Measurements from ENCODE around the gene KCNMA1. TPM values are rescaled to one million over a fixed set of nuclear protein-coding genes. Genes with fewer than 3 reads are reported as not detected.

The KCNMA1 gene
- total RNA-seq, 1 experiment from 2014 or later: 0.45 TPM

DNA sequence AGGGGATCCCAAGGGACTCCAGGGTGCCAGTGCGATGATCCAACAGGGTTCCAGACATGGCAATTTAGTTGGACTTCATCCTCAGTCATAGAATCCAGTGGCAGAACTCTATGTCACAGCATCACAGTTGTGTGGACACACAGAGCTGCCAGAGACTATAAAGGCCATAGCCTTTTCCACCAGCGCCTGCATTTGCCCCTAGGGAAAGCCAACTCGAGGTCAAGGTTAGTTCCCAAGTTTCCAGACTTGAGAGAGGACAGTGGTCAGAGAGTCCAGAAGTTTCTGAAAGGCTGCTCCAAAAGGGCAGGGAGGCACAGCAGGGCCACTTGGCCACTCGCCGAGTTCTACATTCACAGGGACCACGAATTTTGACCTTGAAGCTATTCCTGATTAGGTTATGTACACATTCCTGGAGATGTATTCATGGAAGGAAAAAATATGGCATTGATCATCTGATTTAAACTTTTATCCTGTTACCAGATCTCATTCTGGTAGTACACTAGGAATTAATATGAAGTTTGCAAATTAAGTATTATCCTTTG lies 170.1 kb downstream of the KCNMA1 start:
- DNase-seq: no peak
- Mint-ChIP-seq H3K36me3 (ENCODE audit: insufficient read depth, unreplicated experiment) (no peaks in the 10 kb centered on the region), H3K4me1 (ENCODE audit: low read depth, unreplicated experiment) (no peaks in the 10 kb centered on the region), H3K27ac (ENCODE audit: unreplicated experiment) (no peak overlapping the region), H3K9me3 (ENCODE audit: low read depth, unreplicated experiment) (no peaks in the 10 kb centered on the region), H3K4me3 (ENCODE audit: low read depth, unreplicated experiment) (no peak overlapping the region), H3K27me3 (ENCODE audit: unreplicated experiment) (peaks cover 35% of the 10 kb centered on the region)
- TF ChIP-seq, protein P1, sequence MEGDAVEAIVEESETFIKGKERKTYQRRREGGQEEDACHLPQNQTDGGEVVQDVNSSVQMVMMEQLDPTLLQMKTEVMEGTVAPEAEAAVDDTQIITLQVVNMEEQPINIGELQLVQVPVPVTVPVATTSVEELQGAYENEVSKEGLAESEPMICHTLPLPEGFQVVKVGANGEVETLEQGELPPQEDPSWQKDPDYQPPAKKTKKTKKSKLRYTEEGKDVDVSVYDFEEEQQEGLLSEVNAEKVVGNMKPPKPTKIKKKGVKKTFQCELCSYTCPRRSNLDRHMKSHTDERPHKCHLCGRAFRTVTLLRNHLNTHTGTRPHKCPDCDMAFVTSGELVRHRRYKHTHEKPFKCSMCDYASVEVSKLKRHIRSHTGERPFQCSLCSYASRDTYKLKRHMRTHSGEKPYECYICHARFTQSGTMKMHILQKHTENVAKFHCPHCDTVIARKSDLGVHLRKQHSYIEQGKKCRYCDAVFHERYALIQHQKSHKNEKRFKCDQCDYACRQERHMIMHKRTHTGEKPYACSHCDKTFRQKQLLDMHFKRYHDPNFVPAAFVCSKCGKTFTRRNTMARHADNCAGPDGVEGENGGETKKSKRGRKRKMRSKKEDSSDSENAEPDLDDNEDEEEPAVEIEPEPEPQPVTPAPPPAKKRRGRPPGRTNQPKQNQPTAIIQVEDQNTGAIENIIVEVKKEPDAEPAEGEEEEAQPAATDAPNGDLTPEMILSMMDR (IDR thresholded peaks at IDR 0.05; ENCODE audit: unreplicated experiment): no peak
- intact Hi-C loops (cut with micrococcal nuclease; ENCODE audit: unreplicated experiment): no loop called here
- CTCF ChIA-PET: interaction anchor here (0.6 kb wide), 1 partner anchor 18 kb away, joined by 3 read pairs; no protein-coding TSS in a partner anchor
- no TSS peak for BruUV-seq (replicated peaks)

DNA sequence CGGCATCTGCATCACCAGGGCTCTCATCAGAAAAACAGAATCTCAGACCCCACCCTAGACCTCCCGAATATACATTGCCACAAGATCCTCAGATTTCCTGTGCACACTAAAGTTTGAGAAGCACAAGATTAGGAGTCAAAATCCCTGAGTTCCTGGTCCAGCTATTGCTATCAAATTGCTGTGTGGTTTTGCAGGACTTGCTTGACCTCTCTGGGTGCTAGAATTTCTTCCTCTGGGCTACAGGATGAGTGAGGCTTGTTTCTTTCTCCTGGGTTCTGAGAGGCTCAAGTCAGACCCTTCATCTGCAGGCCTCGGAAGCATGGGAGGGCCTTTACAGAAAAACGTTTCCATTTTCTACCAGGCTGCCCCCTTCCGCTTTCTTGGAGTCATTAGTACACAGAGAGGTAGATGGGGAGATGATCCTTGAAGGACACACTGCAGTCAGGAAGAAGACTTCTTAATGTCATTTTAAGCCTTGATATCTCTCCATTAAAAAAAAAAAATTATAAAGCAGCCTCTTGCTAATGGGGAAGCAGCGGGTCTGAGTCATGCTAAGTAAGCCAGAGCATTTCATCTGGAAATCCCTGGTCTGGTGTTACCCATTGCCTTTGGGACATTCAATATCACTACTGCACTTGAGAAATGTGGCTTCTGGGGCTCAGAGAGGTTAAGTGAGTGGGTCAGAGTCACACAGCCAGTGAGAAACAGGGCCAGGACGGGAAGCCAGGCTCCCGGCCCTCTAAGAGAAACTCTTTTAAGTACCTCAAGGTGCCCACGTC lies 173.5 kb downstream of the KCNMA1 start:
- H3K36me3 Mint-ChIP-seq (ENCODE audit: insufficient read depth, unreplicated experiment): no peaks in the 10 kb centered on the region
- H3K27ac Mint-ChIP-seq (ENCODE audit: unreplicated experiment): no peak overlapping the region
- intact Hi-C loops (cut with micrococcal nuclease; ENCODE audit: unreplicated experiment): no loop called here
- no TSS peak for BruUV-seq (replicated peaks)
- peaks cover 64% of the 10 kb centered on the region for H3K27me3 Mint-ChIP-seq (ENCODE audit: unreplicated experiment)
- TF ChIP-seq, protein P1 (IDR thresholded peaks at IDR 0.05; ENCODE audit: unreplicated experiment): no peak
- CTCF ChIA-PET: interaction anchor here (0.8 kb wide), 1 partner anchor 35 kb away, joined by 3 read pairs; no protein-coding TSS in a partner anchor
- no peak for DNase-seq
- H3K4me3 Mint-ChIP-seq (ENCODE audit: low read depth, unreplicated experiment): no peak overlapping the region
- H3K9me3 Mint-ChIP-seq (ENCODE audit: low read depth, unreplicated experiment): no peaks in the 10 kb centered on the region
- H3K4me1 Mint-ChIP-seq (ENCODE audit: low read depth, unreplicated experiment): no peaks in the 10 kb centered on the region

DNA sequence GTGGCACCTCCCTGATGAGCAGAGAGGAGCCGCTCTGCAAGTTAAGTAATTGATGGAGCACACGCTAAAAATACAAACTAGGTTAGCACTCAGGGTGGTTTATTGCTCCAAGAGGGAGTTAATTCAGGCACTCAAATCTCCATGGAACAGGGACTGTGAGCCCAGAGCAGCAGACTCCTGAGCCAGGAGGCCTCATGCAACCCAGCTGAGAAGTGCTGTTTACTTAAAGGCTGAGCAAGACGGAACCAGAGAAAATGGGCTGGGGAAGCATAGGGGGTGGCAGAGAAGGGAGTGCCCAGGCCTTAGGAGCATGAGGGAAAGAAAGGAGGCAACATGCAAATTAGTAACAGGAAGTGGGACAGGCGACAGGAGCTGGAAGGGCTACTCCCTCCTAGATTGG lies 174.1 kb downstream of the KCNMA1 start:
- TF ChIP-seq, protein P1 (IDR thresholded peaks at IDR 0.05; ENCODE audit: unreplicated experiment): no peak
- DNase-seq: no peak
- H3K27ac Mint-ChIP-seq (ENCODE audit: unreplicated experiment): no peak overlapping the region
- no peaks in the 10 kb centered on the region for H3K4me1 Mint-ChIP-seq (ENCODE audit: low read depth, unreplicated experiment)
- CTCF ChIA-PET: interaction anchor here (0.6 to 0.8 kb wide), 2 partner anchors 34 to 331 kb away, joined by 3 to 5 read pairs; no protein-coding TSS in a partner anchor
- no TSS peak for BruUV-seq (replicated peaks)
- H3K27me3 Mint-ChIP-seq (ENCODE audit: unreplicated experiment): peaks cover 71% of the 10 kb centered on the region
- no peak overlapping the region for H3K4me3 Mint-ChIP-seq (ENCODE audit: low read depth, unreplicated experiment)
- intact Hi-C loops (cut with micrococcal nuclease; ENCODE audit: unreplicated experiment): no loop called here
- no peaks in the 10 kb centered on the region for H3K9me3 Mint-ChIP-seq (ENCODE audit: low read depth, unreplicated experiment)
- no peaks in the 10 kb centered on the region for H3K36me3 Mint-ChIP-seq (ENCODE audit: insufficient read depth, unreplicated experiment)

DNA sequence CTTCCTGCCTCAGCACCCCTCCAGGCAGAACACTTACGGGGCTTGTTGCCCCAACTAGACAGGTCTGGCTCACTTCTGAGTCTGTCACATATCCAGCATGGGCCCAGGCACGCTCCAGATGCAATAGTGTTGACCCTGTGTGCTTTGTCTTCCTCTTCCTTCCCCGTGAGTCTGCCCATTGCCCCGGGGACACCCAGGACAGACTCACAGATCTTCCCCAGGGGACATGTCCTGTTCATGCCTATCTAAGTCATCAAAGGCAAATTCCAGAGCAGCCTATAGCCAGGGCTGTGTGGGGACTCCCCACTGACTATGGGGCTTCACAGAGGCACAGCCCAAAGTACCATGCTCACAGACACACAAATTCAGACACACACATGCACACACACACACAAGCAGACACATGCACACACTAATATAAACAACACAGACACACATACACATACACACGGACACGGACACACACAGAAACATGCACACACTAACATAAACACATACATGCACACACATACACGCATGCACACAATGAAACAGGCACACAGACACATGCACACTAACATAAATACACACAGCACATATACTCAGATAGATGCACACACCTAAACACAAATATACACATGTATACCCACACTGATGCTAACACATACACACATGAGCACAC lies 175.8 kb downstream of the KCNMA1 start:
- H3K27ac Mint-ChIP-seq (ENCODE audit: unreplicated experiment): no peak overlapping the region
- H3K27me3 Mint-ChIP-seq (ENCODE audit: unreplicated experiment): peaks cover 85% of the 10 kb centered on the region
- TF ChIP-seq, protein P1 (IDR thresholded peaks at IDR 0.05; ENCODE audit: unreplicated experiment): no peak
- no peak overlapping the region for H3K4me3 Mint-ChIP-seq (ENCODE audit: low read depth, unreplicated experiment)
- DNase-seq: no peak
- no TSS peak for BruUV-seq (replicated peaks)
- no peaks in the 10 kb centered on the region for H3K36me3 Mint-ChIP-seq (ENCODE audit: insufficient read depth, unreplicated experiment)
- intact Hi-C loops (cut with micrococcal nuclease; ENCODE audit: unreplicated experiment): no loop called here
- H3K4me1 Mint-ChIP-seq (ENCODE audit: low read depth, unreplicated experiment): no peaks in the 10 kb centered on the region
- H3K9me3 Mint-ChIP-seq (ENCODE audit: low read depth, unreplicated experiment): no peaks in the 10 kb centered on the region
- CTCF ChIA-PET: interaction anchor here (0.8 kb wide), 1 partner anchor 16 kb away, joined by 3 read pairs; no protein-coding TSS in a partner anchor
